Activated CD8-positive, alpha-beta memory T cell treated with anti-CD3 and anti-CD28 coated beads, Interleukin-2, amount 50 U/mL, for 24 hours (primary cell): ENCODE measurements around the gene HIVEP2.

Experiments used
- DNase-seq: peaks from one replicate; pipeline ENCODE4 v3.0.0-alpha.2; 2020; ENCODE audit errors: extremely low read depth

HIVEP2 gene

GRCh38 chr6:142821164-142821716 lies 123.7 kb downstream of the HIVEP2 start:
- no peak for DNase-seq

- no peak for DNase-seq
Measured at GRCh38 chr6:142820338-142821051, 124.5 kb downstream of the HIVEP2 start.

- no peak for DNase-seq
Measured at GRCh38 chr6:142819603-142820337, 125.2 kb downstream of the HIVEP2 start.

- DNase-seq = no peak
Measured at GRCh38 chr6:142816486-142816885, 128.5 kb downstream of the HIVEP2 start.

GRCh38 chr6:142816031-142816430 lies 128.9 kb downstream of the HIVEP2 start:
- no peak for DNase-seq

GRCh38 chr6:142811923-142812322 lies 133.1 kb downstream of the HIVEP2 start:
- no peak for DNase-seq

GRCh38 chr6:142810952-142811514 lies 133.9 kb downstream of the HIVEP2 start:
- no peak for DNase-seq

- no peak for DNase-seq
Measured at GRCh38 chr6:142809947-142810346, 135.0 kb downstream of the HIVEP2 start.

GRCh38 chr6:142808405-142809061 lies 136.4 kb downstream of the HIVEP2 start:
- DNase-seq = no peak

GRCh38 chr6:142805042-142805441 lies 139.9 kb downstream of the HIVEP2 start:
- DNase-seq = no peak

GRCh38 chr6:142804490-142804889 lies 140.5 kb downstream of the HIVEP2 start:
- DNase-seq = no peak

GRCh38 chr6:142803495-142804058 lies 141.4 kb downstream of the HIVEP2 start:
- no peak for DNase-seq

- no peak for DNase-seq
Measured at GRCh38 chr6:142803032-142803431, 141.9 kb downstream of the HIVEP2 start.

GRCh38 chr6:142802124-142802523 lies 142.9 kb downstream of the HIVEP2 start:
- DNase-seq = no peak

- DNase-seq = no peak
Measured at GRCh38 chr6:142800240-142800639, 144.7 kb downstream of the HIVEP2 start.

GRCh38 chr6:142799639-142800038 lies 145.3 kb downstream of the HIVEP2 start:
- DNase-seq = no peak

GRCh38 chr6:142797159-142797558 lies 147.8 kb downstream of the HIVEP2 start:
- no peak for DNase-seq

- no peak for DNase-seq
Measured at GRCh38 chr6:142796571-142796970, 148.4 kb downstream of the HIVEP2 start.

GRCh38 chr6:142796024-142796423 lies 149.0 kb downstream of the HIVEP2 start:
- DNase-seq = no peak

GRCh38 chr6:142794424-142794823 lies 150.6 kb downstream of the HIVEP2 start:
- no peak for DNase-seq

GRCh38 chr6:142790257-142790656 lies 154.7 kb downstream of the HIVEP2 start:
- DNase-seq = no peak

- DNase-seq = no peak
Measured at GRCh38 chr6:142787422-142787821, 157.6 kb downstream of the HIVEP2 start.
